ENCODE results near the gene CABP7. TPM values are rescaled to one million over a fixed set of nuclear protein-coding genes. Genes with fewer than 3 reads are reported as not detected.

Gene CABP7
- total RNA-seq, 1 experiment from 2014 or later: not detected

GRCh38 chr22:29724843-29725242 lies 5.0 kb downstream of the CABP7 start:
- H3K27me3 ChIP-seq (ENCODE audit: control insufficient read depth, insufficient read depth, low read length): peaks cover 29% of the 10 kb centered on the region
- H3K36me3 ChIP-seq (replicated peaks; ENCODE audit: control insufficient read depth, insufficient read depth, low read length): no peaks in the 10 kb centered on the region
- no peak overlapping the region for H3K4me3 ChIP-seq (ENCODE audit: insufficient read depth, low read depth, low read length)
- no peak for DNase-seq

GRCh38 chr22:29726106-29726505 lies 6.3 kb downstream of the CABP7 start:
- no peak for DNase-seq
- no peaks in the 10 kb centered on the region for H3K36me3 ChIP-seq (replicated peaks; ENCODE audit: control insufficient read depth, insufficient read depth, low read length)
- H3K27me3 ChIP-seq (ENCODE audit: control insufficient read depth, insufficient read depth, low read length): peaks cover 18% of the 10 kb centered on the region
- H3K4me3 ChIP-seq (ENCODE audit: insufficient read depth, low read depth, low read length): no peak overlapping the region

GRCh38 chr22:29726512-29727130 lies 6.8 kb downstream of the CABP7 start:
- peaks cover 13% of the 10 kb centered on the region for H3K27me3 ChIP-seq (ENCODE audit: control insufficient read depth, insufficient read depth, low read length)
- DNase-seq: peak; percentile 75
- H3K36me3 ChIP-seq (replicated peaks; ENCODE audit: control insufficient read depth, insufficient read depth, low read length): no peaks in the 10 kb centered on the region
- H3K4me3 ChIP-seq (ENCODE audit: insufficient read depth, low read depth, low read length): no peak overlapping the region

GRCh38 chr22:29727131-29727523 lies 7.3 kb downstream of the CABP7 start:
- peak; percentile 97 for DNase-seq

GRCh38 chr22:29729161-29729560 lies 9.4 kb downstream of the CABP7 start:
- Histone ChIP-seq H3K36me3 (replicated peaks; ENCODE audit: control insufficient read depth, insufficient read depth, low read length) (no peaks in the 10 kb centered on the region), H3K4me3 (ENCODE audit: insufficient read depth, low read depth, low read length) (no peak overlapping the region), H3K27me3 (ENCODE audit: control insufficient read depth, insufficient read depth, low read length) (no peaks in the 10 kb centered on the region)
- peak; percentile 57 for DNase-seq

More at GRCh38 chr22:29727131-29727523, 7.3 kb downstream of the CABP7 start:
- H3K27me3 ChIP-seq (ENCODE audit: control insufficient read depth, insufficient read depth, low read length): peaks cover 8% of the 10 kb centered on the region; the same call in 1 of the 2 replicates
- no peaks in the 10 kb centered on the region for H3K36me3 ChIP-seq (replicated peaks; ENCODE audit: control insufficient read depth, insufficient read depth, low read length)
- H3K4me3 ChIP-seq (ENCODE audit: insufficient read depth, low read depth, low read length): no peak overlapping the region

GRCh38 chr22:29731058-29731850 lies 11.5 kb downstream of the CABP7 start:
- no peaks in the 10 kb centered on the region for H3K27me3 ChIP-seq (ENCODE audit: control insufficient read depth, insufficient read depth, low read length)
- H3K36me3 ChIP-seq (replicated peaks; ENCODE audit: control insufficient read depth, insufficient read depth, low read length): no peaks in the 10 kb centered on the region
- no peak overlapping the region for H3K4me3 ChIP-seq (ENCODE audit: insufficient read depth, low read depth, low read length)
- peak; percentile 61 for DNase-seq

GRCh38 chr22:29732883-29733282 lies 13.1 kb downstream of the CABP7 start:
- DNase-seq: peak; percentile 46
- Histone ChIP-seq H3K27me3 (ENCODE audit: control insufficient read depth, insufficient read depth, low read length) (no peaks in the 10 kb centered on the region), H3K4me3 (ENCODE audit: insufficient read depth, low read depth, low read length) (no peak overlapping the region), H3K36me3 (replicated peaks; ENCODE audit: control insufficient read depth, insufficient read depth, low read length) (no peaks in the 10 kb centered on the region)

GRCh38 chr22:29733362-29734201 lies 13.8 kb downstream of the CABP7 start:
- Histone ChIP-seq H3K27me3 (ENCODE audit: control insufficient read depth, insufficient read depth, low read length) (no peaks in the 10 kb centered on the region), H3K4me3 (ENCODE audit: insufficient read depth, low read depth, low read length) (no peak overlapping the region), H3K36me3 (replicated peaks; ENCODE audit: control insufficient read depth, insufficient read depth, low read length) (no peaks in the 10 kb centered on the region)
- peak; percentile 61 for DNase-seq

GRCh38 chr22:29734406-29734805 lies 14.6 kb downstream of the CABP7 start:
- no peak for DNase-seq
- H3K36me3 ChIP-seq (replicated peaks; ENCODE audit: control insufficient read depth, insufficient read depth, low read length): no peaks in the 10 kb centered on the region
- no peak overlapping the region for H3K4me3 ChIP-seq (ENCODE audit: insufficient read depth, low read depth, low read length)
- no peaks in the 10 kb centered on the region for H3K27me3 ChIP-seq (ENCODE audit: control insufficient read depth, insufficient read depth, low read length)

- peak; percentile 95 for DNase-seq
- Histone ChIP-seq H3K36me3 (replicated peaks; ENCODE audit: control insufficient read depth, insufficient read depth, low read length) (no peaks in the 10 kb centered on the region; the same call in 1 of the 2 replicates), H3K27me3 (ENCODE audit: control insufficient read depth, insufficient read depth, low read length) (no peaks in the 10 kb centered on the region), H3K4me3 (ENCODE audit: insufficient read depth, low read depth, low read length) (no peak overlapping the region)
These were observed 15.0 kb downstream of the CABP7 start for GRCh38 chr22:29734838-29735237.

- H3K4me3 ChIP-seq (ENCODE audit: insufficient read depth, low read depth, low read length): no peak overlapping the region
- DNase-seq: no peak
- H3K27me3 ChIP-seq (ENCODE audit: control insufficient read depth, insufficient read depth, low read length): no peaks in the 10 kb centered on the region
- H3K36me3 ChIP-seq (replicated peaks; ENCODE audit: control insufficient read depth, insufficient read depth, low read length): no peaks in the 10 kb centered on the region; the same call in 1 of the 2 replicates
These were observed 15.6 kb downstream of the CABP7 start for GRCh38 chr22:29735416-29735815.

GRCh38 chr22:29737251-29738117 lies 17.7 kb downstream of the CABP7 start:
- no peak overlapping the region for H3K4me3 ChIP-seq (ENCODE audit: insufficient read depth, low read depth, low read length)
- DNase-seq: peak; percentile 51

GRCh38 chr22:29738118-29738815 lies 18.5 kb downstream of the CABP7 start:
- no peaks in the 10 kb centered on the region; the same call in 1 of the 2 replicates for H3K36me3 ChIP-seq (replicated peaks; ENCODE audit: control insufficient read depth, insufficient read depth, low read length)
- no peak overlapping the region for H3K4me3 ChIP-seq (ENCODE audit: insufficient read depth, low read depth, low read length)
- DNase-seq: peak; percentile 73
- no peaks in the 10 kb centered on the region for H3K27me3 ChIP-seq (ENCODE audit: control insufficient read depth, insufficient read depth, low read length)

More at GRCh38 chr22:29737251-29738117, 17.7 kb downstream of the CABP7 start:
- H3K27me3 ChIP-seq (ENCODE audit: control insufficient read depth, insufficient read depth, low read length): no peaks in the 10 kb centered on the region
- H3K36me3 ChIP-seq (replicated peaks; ENCODE audit: control insufficient read depth, insufficient read depth, low read length): no peaks in the 10 kb centered on the region; the same call in 1 of the 2 replicates
